ENCODE results near the gene CHD5. TPM values are rescaled to one million over a fixed set of nuclear protein-coding genes. Genes with fewer than 3 reads are reported as not detected.

Gene CHD5
- polyA plus RNA-seq, 1 donor from 2014 or later: 22.0 TPM

DNA sequence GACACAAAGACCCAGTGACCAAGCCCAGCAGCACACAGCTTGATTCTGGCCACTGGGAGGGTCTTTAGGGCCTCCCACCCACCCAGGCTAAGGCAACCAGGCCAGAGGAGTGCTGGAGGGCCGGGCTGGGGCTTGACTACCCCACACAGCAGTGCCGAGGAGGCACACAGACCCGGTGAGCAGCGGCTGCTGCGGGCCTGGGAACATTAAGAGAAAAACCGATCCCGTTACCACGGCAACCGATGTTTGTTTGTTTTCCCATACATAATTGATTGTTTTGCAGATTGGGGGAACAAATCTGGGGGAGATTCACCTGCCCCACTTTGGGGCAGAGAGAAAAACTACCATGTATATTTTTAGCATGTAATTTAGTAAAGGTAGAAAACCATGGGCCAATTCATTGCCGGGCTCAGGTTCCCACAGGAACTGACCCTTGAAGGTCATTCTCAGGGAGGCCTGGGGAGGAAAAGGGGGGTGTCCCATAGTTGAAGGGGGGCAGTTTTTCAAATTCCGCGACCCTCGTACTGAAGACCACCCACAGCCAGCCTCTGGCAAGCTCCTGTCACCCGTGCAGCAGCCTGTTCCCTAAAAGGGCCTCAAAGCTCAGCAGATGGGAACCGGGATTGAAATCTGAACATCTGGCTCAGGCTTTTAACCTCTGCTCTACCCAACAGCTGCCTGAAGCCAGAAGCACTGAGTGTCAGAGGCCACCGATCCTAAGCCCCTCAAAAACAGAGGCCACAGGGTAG lies 35.3 kb downstream of the CHD5 start:
- Histone ChIP-seq H4K20me1 (ENCODE audit: insufficient read depth) (no peaks in the 10 kb centered on the region), H3K9ac (ENCODE audit: low read length) (no peak overlapping the region), H3F3A (ENCODE audit: insufficient read depth, low read length, poor library complexity, severe bottlenecking) (no peaks in the 10 kb centered on the region), H3K79me2 (replicated peaks; ENCODE audit: insufficient read depth, low read length) (no peaks in the 10 kb centered on the region), H3K9me3 (ENCODE audit: low read length) (no peaks in the 10 kb centered on the region), H3K4me2 (ENCODE audit: low read length) (no peak overlapping the region), H3K36me3 (ENCODE audit: insufficient read depth, low read length) (no peaks in the 10 kb centered on the region), H2AFZ (ENCODE audit: low read depth, low read length) (no peak overlapping the region), H3K9me2 (ENCODE audit: insufficient read depth, low read length) (no peaks in the 10 kb centered on the region), H3K27ac (ENCODE audit: low read length) (no peak overlapping the region), H3K4me3 (ENCODE audit: low read length) (no peak overlapping the region), H3K27me3 (ENCODE audit: insufficient read depth, low read depth, low read length) (peaks cover 16% of the 10 kb centered on the region)
- no peak for TF ChIP-seq SMC3 (conservative IDR thresholded peaks at IDR 0.05; ENCODE audit: poor library complexity)
- TF ChIP-seq, protein P1, sequence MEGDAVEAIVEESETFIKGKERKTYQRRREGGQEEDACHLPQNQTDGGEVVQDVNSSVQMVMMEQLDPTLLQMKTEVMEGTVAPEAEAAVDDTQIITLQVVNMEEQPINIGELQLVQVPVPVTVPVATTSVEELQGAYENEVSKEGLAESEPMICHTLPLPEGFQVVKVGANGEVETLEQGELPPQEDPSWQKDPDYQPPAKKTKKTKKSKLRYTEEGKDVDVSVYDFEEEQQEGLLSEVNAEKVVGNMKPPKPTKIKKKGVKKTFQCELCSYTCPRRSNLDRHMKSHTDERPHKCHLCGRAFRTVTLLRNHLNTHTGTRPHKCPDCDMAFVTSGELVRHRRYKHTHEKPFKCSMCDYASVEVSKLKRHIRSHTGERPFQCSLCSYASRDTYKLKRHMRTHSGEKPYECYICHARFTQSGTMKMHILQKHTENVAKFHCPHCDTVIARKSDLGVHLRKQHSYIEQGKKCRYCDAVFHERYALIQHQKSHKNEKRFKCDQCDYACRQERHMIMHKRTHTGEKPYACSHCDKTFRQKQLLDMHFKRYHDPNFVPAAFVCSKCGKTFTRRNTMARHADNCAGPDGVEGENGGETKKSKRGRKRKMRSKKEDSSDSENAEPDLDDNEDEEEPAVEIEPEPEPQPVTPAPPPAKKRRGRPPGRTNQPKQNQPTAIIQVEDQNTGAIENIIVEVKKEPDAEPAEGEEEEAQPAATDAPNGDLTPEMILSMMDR (IDR thresholded peaks at IDR 0.05; ENCODE audit: poor library complexity, severe bottlenecking): no peak
- TF ChIP-seq EP300 (conservative IDR thresholded peaks at IDR 0.05; ENCODE audit: poor library complexity, severe bottlenecking): no peak
- TF ChIP-seq EZH2 (IDR thresholded peaks at IDR 0.05; ENCODE audit: borderline replicate concordance, insufficient read depth, low read length, poor library complexity, severe bottlenecking): no peak
- no peak for TF ChIP-seq POLR2AphosphoS5 (IDR thresholded peaks at IDR 0.05)
- no peak for TF ChIP-seq RAD21 (conservative IDR thresholded peaks at IDR 0.05)
- TF ChIP-seq, protein P2, sequence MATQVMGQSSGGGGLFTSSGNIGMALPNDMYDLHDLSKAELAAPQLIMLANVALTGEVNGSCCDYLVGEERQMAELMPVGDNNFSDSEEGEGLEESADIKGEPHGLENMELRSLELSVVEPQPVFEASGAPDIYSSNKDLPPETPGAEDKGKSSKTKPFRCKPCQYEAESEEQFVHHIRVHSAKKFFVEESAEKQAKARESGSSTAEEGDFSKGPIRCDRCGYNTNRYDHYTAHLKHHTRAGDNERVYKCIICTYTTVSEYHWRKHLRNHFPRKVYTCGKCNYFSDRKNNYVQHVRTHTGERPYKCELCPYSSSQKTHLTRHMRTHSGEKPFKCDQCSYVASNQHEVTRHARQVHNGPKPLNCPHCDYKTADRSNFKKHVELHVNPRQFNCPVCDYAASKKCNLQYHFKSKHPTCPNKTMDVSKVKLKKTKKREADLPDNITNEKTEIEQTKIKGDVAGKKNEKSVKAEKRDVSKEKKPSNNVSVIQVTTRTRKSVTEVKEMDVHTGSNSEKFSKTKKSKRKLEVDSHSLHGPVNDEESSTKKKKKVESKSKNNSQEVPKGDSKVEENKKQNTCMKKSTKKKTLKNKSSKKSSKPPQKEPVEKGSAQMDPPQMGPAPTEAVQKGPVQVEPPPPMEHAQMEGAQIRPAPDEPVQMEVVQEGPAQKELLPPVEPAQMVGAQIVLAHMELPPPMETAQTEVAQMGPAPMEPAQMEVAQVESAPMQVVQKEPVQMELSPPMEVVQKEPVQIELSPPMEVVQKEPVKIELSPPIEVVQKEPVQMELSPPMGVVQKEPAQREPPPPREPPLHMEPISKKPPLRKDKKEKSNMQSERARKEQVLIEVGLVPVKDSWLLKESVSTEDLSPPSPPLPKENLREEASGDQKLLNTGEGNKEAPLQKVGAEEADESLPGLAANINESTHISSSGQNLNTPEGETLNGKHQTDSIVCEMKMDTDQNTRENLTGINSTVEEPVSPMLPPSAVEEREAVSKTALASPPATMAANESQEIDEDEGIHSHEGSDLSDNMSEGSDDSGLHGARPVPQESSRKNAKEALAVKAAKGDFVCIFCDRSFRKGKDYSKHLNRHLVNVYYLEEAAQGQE (IDR thresholded peaks at IDR 0.05; ENCODE audit: borderline replicate concordance): no peak
- no peak for TF ChIP-seq TAF1 (IDR thresholded peaks at IDR 0.05; ENCODE audit: low read depth)
- no peak for TF ChIP-seq MXI1 (conservative IDR thresholded peaks at IDR 0.05; ENCODE audit: poor library complexity, severe bottlenecking)

DNA sequence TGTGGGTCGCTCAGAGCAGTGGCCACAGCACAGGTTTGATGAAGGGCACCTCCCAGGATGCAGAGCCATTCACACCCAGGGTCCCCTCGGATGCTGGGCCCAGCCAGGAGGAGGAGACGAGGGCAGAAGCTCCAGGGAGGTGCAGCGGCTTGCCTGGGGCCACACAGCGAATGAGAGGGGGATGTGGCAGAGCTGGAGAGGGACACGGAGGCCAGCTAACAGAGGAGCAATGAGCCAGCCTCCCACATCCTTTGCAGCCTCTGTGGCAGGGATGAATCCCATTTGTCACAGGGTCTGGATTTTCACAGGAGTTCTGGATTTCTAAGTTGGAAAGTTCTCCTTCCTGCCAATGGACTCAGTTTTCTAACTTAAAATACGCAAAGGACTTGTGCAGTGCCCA lies 35.9 kb downstream of the CHD5 start:
- no peaks in the 10 kb centered on the region for H3K36me3 ChIP-seq (ENCODE audit: insufficient read depth, low read length)
- H3K4me2 ChIP-seq (ENCODE audit: low read length): no peak overlapping the region
- no peaks in the 10 kb centered on the region for H4K20me1 ChIP-seq (ENCODE audit: insufficient read depth)
- H3K9me2 ChIP-seq (ENCODE audit: insufficient read depth, low read length): no peaks in the 10 kb centered on the region
- no peak overlapping the region for H2AFZ ChIP-seq (ENCODE audit: low read depth, low read length)
- H3F3A ChIP-seq (ENCODE audit: insufficient read depth, low read length, poor library complexity, severe bottlenecking): no peaks in the 10 kb centered on the region
- no peak overlapping the region for H3K27ac ChIP-seq (ENCODE audit: low read length)
- no peak overlapping the region for H3K4me3 ChIP-seq (ENCODE audit: low read length)
- no peak overlapping the region for H3K9ac ChIP-seq (ENCODE audit: low read length)
- TF ChIP-seq MXI1 (conservative IDR thresholded peaks at IDR 0.05; ENCODE audit: poor library complexity, severe bottlenecking) (no peak), EZH2 (IDR thresholded peaks at IDR 0.05; ENCODE audit: borderline replicate concordance, insufficient read depth, low read length, poor library complexity, severe bottlenecking) (no peak), POLR2AphosphoS5 (IDR thresholded peaks at IDR 0.05) (no peak), TAF1 (IDR thresholded peaks at IDR 0.05; ENCODE audit: low read depth) (no peak), RAD21 (conservative IDR thresholded peaks at IDR 0.05) (no peak), SMC3 (conservative IDR thresholded peaks at IDR 0.05; ENCODE audit: poor library complexity) (no peak), EP300 (conservative IDR thresholded peaks at IDR 0.05; ENCODE audit: poor library complexity, severe bottlenecking) (no peak)
- TF ChIP-seq, protein P2 (IDR thresholded peaks at IDR 0.05; ENCODE audit: borderline replicate concordance): no peak
- TF ChIP-seq, protein P1 (IDR thresholded peaks at IDR 0.05; ENCODE audit: poor library complexity, severe bottlenecking): no peak
- no peaks in the 10 kb centered on the region for H3K9me3 ChIP-seq (ENCODE audit: low read length)
- H3K27me3 ChIP-seq (ENCODE audit: insufficient read depth, low read depth, low read length): peaks cover 10% of the 10 kb centered on the region
- no peaks in the 10 kb centered on the region for H3K79me2 ChIP-seq (replicated peaks; ENCODE audit: insufficient read depth, low read length)

All from neural cell (in vitro differentiated cells).